GM12872 (cell line): Measurements from ENCODE around the gene CMSS1.

Source experiments
- CTCF ChIP-seq: IDR thresholded peaks from 3 replicates; pipeline ENCODE4 v1.5.1; 2011; ENCODE audit warnings: low read depth, mild to moderate bottlenecking, low read length, moderate library complexity; ENCODE audit not compliant: insufficient read depth

CMSS1 gene

GRCh38 chr3:100149713-100150415 is 332.2 kb downstream of the CMSS1 start:
- TF ChIP-seq CTCF = no peak

- no peak for TF ChIP-seq CTCF
Observed at GRCh38 chr3:100150473-100150872, 332.8 kb downstream of the CMSS1 start.

GRCh38 chr3:100151024-100151707 is 333.5 kb downstream of the CMSS1 start:
- TF ChIP-seq CTCF = no peak

- TF ChIP-seq CTCF = no peak
Observed at GRCh38 chr3:100154171-100154570, 336.5 kb downstream of the CMSS1 start.

- no peak for TF ChIP-seq CTCF
Observed at GRCh38 chr3:100155128-100155527, 337.5 kb downstream of the CMSS1 start.

- TF ChIP-seq CTCF = no peak
Observed at GRCh38 chr3:100155590-100155989, 337.9 kb downstream of the CMSS1 start.

- TF ChIP-seq CTCF = no peak
Observed at GRCh38 chr3:100157685-100158084, 340.0 kb downstream of the CMSS1 start.
